ENCODE measurements around the gene CTRL.

GRCh38 chr16:67962135-67962534 is 30.5 kb upstream of the CTRL start:
- TF ChIP-seq CTCF (IDR thresholded peaks at IDR 0.05 in 4 of 5, conservative IDR thresholded peaks at IDR 0.05 in 1 of 5) = no peak
- no peak for TF ChIP-seq POLR2A (IDR thresholded peaks at IDR 0.05)
